Stimulated activated CD4-positive, alpha-beta T cell treated with anti-CD3 and anti-CD28 coated beads, TNF-alpha, amount 100 ng/mL, for 24 hours (primary cell): ENCODE measurements around the gene CXorf65.

Experiments used
- DNase-seq, 3 experiments: peaks; one replicate each; pipeline ENCODE4 v3.0.0-alpha.2; 2020; ENCODE audit warnings: low read depth in 3 of 3

Gene CXorf65

GRCh38 chrX:71067712-71068043 lies 38.9 kb downstream of the CXorf65 start:
- no peak for DNase-seq

GRCh38 chrX:71067089-71067488 lies 39.5 kb downstream of the CXorf65 start:
- no peak for DNase-seq

GRCh38 chrX:71060127-71060526 lies 46.4 kb downstream of the CXorf65 start:
- DNase-seq, result no peak

GRCh38 chrX:71057848-71058530 lies 48.6 kb downstream of the CXorf65 start:
- DNase-seq, result no peak

- DNase-seq, result no peak
Observed at GRCh38 chrX:71056867-71057266, 49.7 kb downstream of the CXorf65 start.
